ENCODE results near the gene TRIM47. TPM values are rescaled to one million over a fixed set of nuclear protein-coding genes. Genes with fewer than 3 reads are reported as not detected.

Gene TRIM47
- total and polyA plus RNA-seq, 2 of the 13 experiments (the other 11 are each of a cell fraction or from before 2014, with no cell fraction given): 33.5 to 82.0 TPM

DNA sequence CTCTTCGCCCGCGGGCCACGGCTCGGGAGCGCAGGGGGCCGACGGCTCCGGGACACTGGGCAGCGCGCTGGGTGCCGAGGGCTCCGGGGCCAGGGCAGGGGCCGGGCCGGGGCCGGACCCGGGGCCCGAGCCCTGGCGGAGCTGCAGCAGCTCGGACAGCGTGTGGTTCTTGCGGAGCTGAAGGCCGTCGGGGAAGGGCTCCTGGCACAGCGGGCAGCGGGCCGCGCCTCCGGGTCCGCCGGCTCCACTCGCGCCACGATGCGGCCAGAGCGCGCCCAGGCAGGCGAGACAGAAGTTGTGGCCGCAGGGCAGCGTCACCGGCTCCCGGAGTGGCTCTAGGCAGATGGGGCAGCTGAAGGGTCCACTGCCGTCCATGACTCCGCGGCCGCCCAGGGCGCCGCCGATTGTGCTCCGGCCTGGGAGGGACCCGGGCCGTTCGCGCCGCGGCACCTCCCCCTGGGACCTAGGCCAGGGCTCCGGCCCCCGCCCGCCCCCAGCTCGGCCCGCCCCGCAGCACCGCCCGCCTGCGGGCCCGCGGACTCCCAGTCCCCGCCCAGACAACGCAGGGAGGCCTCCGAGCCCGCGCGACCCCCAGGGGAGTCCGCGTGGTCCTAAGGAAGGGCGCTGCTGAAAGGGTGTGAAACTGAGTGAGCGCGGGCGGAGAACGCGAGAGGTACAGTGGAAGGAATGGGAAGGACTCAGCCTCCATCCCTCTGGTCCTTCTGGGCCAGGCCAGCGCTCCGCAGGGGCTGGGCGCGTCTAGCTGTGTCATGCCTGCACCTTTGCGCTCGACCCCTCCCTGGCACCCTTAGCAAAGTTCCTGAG is at the start of gene TRIM47 (continued):
- peak; percentile 82; the same call in 1 of the 2 replicates for TF ChIP-seq ZBTB4 (CRISPR knock-in tag; IDR thresholded peaks at IDR 0.05; ENCODE audit: borderline replicate concordance)
- TF ChIP-seq POGZ (CRISPR knock-in tag; IDR thresholded peaks at IDR 0.05): peak; percentile 15; the same call in 1 of the 2 replicates
- peak; percentile 32; the same call in 1 of the 2 replicates for TF ChIP-seq SIX4 (CRISPR knock-in tag; IDR thresholded peaks at IDR 0.05)
- TF ChIP-seq, protein P1, sequence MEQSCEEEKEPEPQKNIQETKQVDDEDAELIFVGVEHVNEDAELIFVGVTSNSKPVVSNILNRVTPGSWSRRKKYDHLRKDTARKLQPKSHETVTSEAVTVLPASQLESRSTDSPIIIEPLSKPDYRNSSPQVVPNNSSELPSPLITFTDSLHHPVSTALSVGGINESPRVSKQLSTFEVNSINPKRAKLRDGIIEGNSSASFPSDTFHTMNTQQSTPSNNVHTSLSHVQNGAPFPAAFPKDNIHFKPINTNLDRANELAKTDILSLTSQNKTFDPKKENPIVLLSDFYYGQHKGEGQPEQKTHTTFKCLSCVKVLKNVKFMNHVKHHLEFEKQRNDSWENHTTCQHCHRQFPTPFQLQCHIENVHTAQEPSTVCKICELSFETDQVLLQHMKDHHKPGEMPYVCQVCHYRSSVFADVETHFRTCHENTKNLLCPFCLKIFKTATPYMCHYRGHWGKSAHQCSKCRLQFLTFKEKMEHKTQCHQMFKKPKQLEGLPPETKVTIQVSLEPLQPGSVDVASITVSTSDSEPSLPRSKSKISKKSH (CRISPR knock-in tag; IDR thresholded peaks at IDR 0.05; ENCODE audit: borderline replicate concordance): peak; percentile 80
- peak; percentile 89; the same call in 1 of the 2 replicates for TF ChIP-seq ZBED4 (CRISPR knock-in tag; IDR thresholded peaks at IDR 0.05; ENCODE audit: borderline replicate concordance)
- TF ChIP-seq RARG (CRISPR knock-in tag; IDR thresholded peaks at IDR 0.05; ENCODE audit: low read depth): peak; percentile 33; the same call in 1 of the 2 replicates
- TF ChIP-seq ZNF598 (CRISPR knock-in tag; IDR thresholded peaks at IDR 0.05; ENCODE audit: borderline replicate concordance): no peak
- TF ChIP-seq ELF1 (CRISPR knock-in tag; IDR thresholded peaks at IDR 0.05): peak; percentile 54; the same call in 1 of the 2 replicates
- TF ChIP-seq FOXA3 (CRISPR knock-in tag; IDR thresholded peaks at IDR 0.05): peak; percentile 9
- TF ChIP-seq GABPB1 (CRISPR knock-in tag; IDR thresholded peaks at IDR 0.05): peak; percentile 79
- TF ChIP-seq FIP1L1 (IDR thresholded peaks at IDR 0.05; ENCODE audit: borderline replicate concordance, insufficient read depth, low read depth, low read length): no peak
- peak; percentile 92 for TF ChIP-seq DMAP1 (CRISPR knock-in tag; IDR thresholded peaks at IDR 0.05)
- TF ChIP-seq ZNF251 (CRISPR knock-in tag; IDR thresholded peaks at IDR 0.05): no peak; the same call in 1 of the 2 replicates
- TF ChIP-seq ZFP82 (CRISPR knock-in tag; IDR thresholded peaks at IDR 0.05; ENCODE audit: borderline replicate concordance): peak; percentile 55; the same call in 1 of the 2 replicates
- peak; percentile 74; the same call in 1 of the 2 replicates for TF ChIP-seq ZNF337 (CRISPR knock-in tag; IDR thresholded peaks at IDR 0.05; ENCODE audit: borderline replicate concordance, low read depth)
- TF ChIP-seq DPF2 (CRISPR knock-in tag; IDR thresholded peaks at IDR 0.05; ENCODE audit: borderline replicate concordance, low read depth): peak; percentile 39; the same call in 1 of the 2 replicates
- TF ChIP-seq KMT2A (CRISPR knock-in tag; IDR thresholded peaks at IDR 0.05): peak; percentile 74
- peak; percentile 69; the same call in 1 of the 2 replicates for TF ChIP-seq MEF2D (CRISPR knock-in tag; IDR thresholded peaks at IDR 0.05)
- TF ChIP-seq MIER3 (CRISPR knock-in tag; IDR thresholded peaks at IDR 0.05; ENCODE audit: borderline replicate concordance): peak; percentile 73
- TF ChIP-seq RXRA (CRISPR knock-in tag; IDR thresholded peaks at IDR 0.05): peak; percentile 58

Measured in HepG2 (cell line).